Measurements from ENCODE around the gene CDH4. TPM values are rescaled to one million over a fixed set of nuclear protein-coding genes. Genes with fewer than 3 reads are reported as not detected.

The CDH4 gene
- total and polyA plus RNA-seq, 2 donors (not counting 3 experiments of a cell fraction or from before 2014, with no cell fraction given): 0.17 to 0.51 TPM

- H2AFZ ChIP-seq (ENCODE audit: low read depth, low read length): no peak overlapping the region
- H3K9me1 ChIP-seq (replicated peaks; ENCODE audit: control insufficient read depth, extremely low read depth, insufficient read depth, low read length): no peaks in the 10 kb centered on the region
- no TSS peak for BruUV-seq (replicated peaks)
- H3K27me3 ChIP-seq (ENCODE audit: control insufficient read depth in 2 of 2, insufficient read depth in 2 of 2, low read length in 2 of 2): no peaks in the 10 kb centered on the region
- H3K4me3 ChIP-seq (replicated peaks in 1 of 3; ENCODE audit: insufficient read depth in 1 of 3, low read depth in 1 of 3, low read length in 3 of 3): no peak overlapping the region
- CTCF ChIA-PET: no interaction called here
- TF ChIP-seq JUN (IDR thresholded peaks at IDR 0.05; ENCODE audit: borderline replicate concordance, insufficient read depth, insufficient read length, low read depth): no peak
- no peak for TF ChIP-seq POLR2AphosphoS5 (IDR thresholded peaks at IDR 0.05; ENCODE audit: insufficient read depth, low read depth, low read length)
- TF ChIP-seq MYC (IDR thresholded peaks at IDR 0.05; ENCODE audit: low read depth, low read length): no peak
- TF ChIP-seq POLR2A (IDR thresholded peaks at IDR 0.05; ENCODE audit: low read depth, low read length): no peak
- TF ChIP-seq GATA2 (IDR thresholded peaks at IDR 0.05; ENCODE audit: insufficient read depth, insufficient read length, low read depth, low read length): no peak
- H3K4me2 ChIP-seq (ENCODE audit: insufficient read depth, low read length): no peak overlapping the region
- DNase-seq (ENCODE audit: low read depth, low spot score) (no peak), FAIRE-seq (no peak)
- no peak overlapping the region for H3K27ac ChIP-seq (ENCODE audit: insufficient read depth, low read depth, low read length)
- no peaks in the 10 kb centered on the region for H3K36me3 ChIP-seq (ENCODE audit: control insufficient read depth in 2 of 2, extremely low read depth in 1 of 2, insufficient read depth in 2 of 2, low read length in 2 of 2)
- H3K4me1 ChIP-seq (ENCODE audit: control insufficient read depth, extremely low read depth, insufficient read depth, low read length): no peaks in the 10 kb centered on the region
- H4K20me1 ChIP-seq (replicated peaks; ENCODE audit: control insufficient read depth, extremely low read depth, insufficient read depth, low read length): no peaks in the 10 kb centered on the region
- H3K9me3 ChIP-seq (replicated peaks; ENCODE audit: control insufficient read depth, insufficient read depth, low read length): peaks cover 12% of the 10 kb centered on the region
- H3K9ac ChIP-seq (replicated peaks; ENCODE audit: extremely low read depth, insufficient read depth, low read length): no peak overlapping the region
- no peaks in the 10 kb centered on the region for H3K79me2 ChIP-seq (ENCODE audit: control insufficient read depth, insufficient read depth, low read length)
- dilution Hi-C loops (cut with MboI; ENCODE audit: extremely low pct_ligation_motif_present, low sequenced_read_pairs): no loop called here
- intact Hi-C loops (cut with micrococcal nuclease): no loop called here
- POLR2A ChIA-PET: no interaction called here
Measured at GRCh38 chr20:61278296-61278695, 26.2 kb downstream of the CDH4 start.

- POLR2A ChIA-PET: no interaction called here
- Histone ChIP-seq H3K27me3 (ENCODE audit: control insufficient read depth in 2 of 2, insufficient read depth in 2 of 2, low read length in 2 of 2) (no peaks in the 10 kb centered on the region), H3K9ac (replicated peaks; ENCODE audit: extremely low read depth, insufficient read depth, low read length) (no peak overlapping the region), H3K9me3 (replicated peaks; ENCODE audit: control insufficient read depth, insufficient read depth, low read length) (peaks cover 18% of the 10 kb centered on the region), H3K4me2 (ENCODE audit: insufficient read depth, low read length) (no peak overlapping the region), H3K4me3 (replicated peaks in 1 of 3; ENCODE audit: insufficient read depth in 1 of 3, low read depth in 1 of 3, low read length in 3 of 3) (no peak overlapping the region), H3K79me2 (ENCODE audit: control insufficient read depth, insufficient read depth, low read length) (no peaks in the 10 kb centered on the region), H4K20me1 (replicated peaks; ENCODE audit: control insufficient read depth, extremely low read depth, insufficient read depth, low read length) (no peaks in the 10 kb centered on the region), H3K27ac (ENCODE audit: insufficient read depth, low read depth, low read length) (no peak overlapping the region), H2AFZ (ENCODE audit: low read depth, low read length) (no peak overlapping the region), H3K4me1 (ENCODE audit: control insufficient read depth, extremely low read depth, insufficient read depth, low read length) (no peaks in the 10 kb centered on the region), H3K9me1 (replicated peaks; ENCODE audit: control insufficient read depth, extremely low read depth, insufficient read depth, low read length) (no peaks in the 10 kb centered on the region), H3K36me3 (ENCODE audit: control insufficient read depth in 2 of 2, extremely low read depth in 1 of 2, insufficient read depth in 2 of 2, low read length in 2 of 2) (no peaks in the 10 kb centered on the region)
- dilution Hi-C loops (cut with MboI; ENCODE audit: extremely low pct_ligation_motif_present, low sequenced_read_pairs) (no loop called here), intact Hi-C loops (cut with micrococcal nuclease) (no loop called here)
- no TSS peak for BruUV-seq (replicated peaks)
- CTCF ChIA-PET: no interaction called here
- DNase-seq (ENCODE audit: low read depth, low spot score) (no peak), FAIRE-seq (no peak)
- TF ChIP-seq POLR2AphosphoS5 (IDR thresholded peaks at IDR 0.05; ENCODE audit: insufficient read depth, low read depth, low read length) (no peak), POLR2A (IDR thresholded peaks at IDR 0.05; ENCODE audit: low read depth, low read length) (no peak), GATA2 (IDR thresholded peaks at IDR 0.05; ENCODE audit: insufficient read depth, insufficient read length, low read depth, low read length) (no peak), MYC (IDR thresholded peaks at IDR 0.05; ENCODE audit: low read depth, low read length) (no peak), JUN (IDR thresholded peaks at IDR 0.05; ENCODE audit: borderline replicate concordance, insufficient read depth, insufficient read length, low read depth) (no peak), EZH2 (IDR thresholded peaks at IDR 0.05; ENCODE audit: borderline replicate concordance, low read depth, low read length, severe bottlenecking) (no peak), FOS (IDR thresholded peaks at IDR 0.05; ENCODE audit: borderline replicate concordance, insufficient read depth, low read length) (no peak)
- TF ChIP-seq, protein P1, sequence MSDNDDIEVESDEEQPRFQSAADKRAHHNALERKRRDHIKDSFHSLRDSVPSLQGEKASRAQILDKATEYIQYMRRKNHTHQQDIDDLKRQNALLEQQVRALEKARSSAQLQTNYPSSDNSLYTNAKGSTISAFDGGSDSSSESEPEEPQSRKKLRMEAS (IDR thresholded peaks at IDR 0.05; ENCODE audit: insufficient read depth, insufficient read length): no peak
- TF ChIP-seq, protein P2, sequence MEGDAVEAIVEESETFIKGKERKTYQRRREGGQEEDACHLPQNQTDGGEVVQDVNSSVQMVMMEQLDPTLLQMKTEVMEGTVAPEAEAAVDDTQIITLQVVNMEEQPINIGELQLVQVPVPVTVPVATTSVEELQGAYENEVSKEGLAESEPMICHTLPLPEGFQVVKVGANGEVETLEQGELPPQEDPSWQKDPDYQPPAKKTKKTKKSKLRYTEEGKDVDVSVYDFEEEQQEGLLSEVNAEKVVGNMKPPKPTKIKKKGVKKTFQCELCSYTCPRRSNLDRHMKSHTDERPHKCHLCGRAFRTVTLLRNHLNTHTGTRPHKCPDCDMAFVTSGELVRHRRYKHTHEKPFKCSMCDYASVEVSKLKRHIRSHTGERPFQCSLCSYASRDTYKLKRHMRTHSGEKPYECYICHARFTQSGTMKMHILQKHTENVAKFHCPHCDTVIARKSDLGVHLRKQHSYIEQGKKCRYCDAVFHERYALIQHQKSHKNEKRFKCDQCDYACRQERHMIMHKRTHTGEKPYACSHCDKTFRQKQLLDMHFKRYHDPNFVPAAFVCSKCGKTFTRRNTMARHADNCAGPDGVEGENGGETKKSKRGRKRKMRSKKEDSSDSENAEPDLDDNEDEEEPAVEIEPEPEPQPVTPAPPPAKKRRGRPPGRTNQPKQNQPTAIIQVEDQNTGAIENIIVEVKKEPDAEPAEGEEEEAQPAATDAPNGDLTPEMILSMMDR (IDR thresholded peaks at IDR 0.05; ENCODE audit: extremely low read depth in 1 of 2, insufficient read depth in 1 of 2, low read depth in 1 of 2, low read length in 2 of 2): no peak
Measured at GRCh38 chr20:61279621-61280150, 27.6 kb downstream of the CDH4 start.

Measured in endothelial cell of umbilical vein (primary cell).